HUES64 (cell line): ENCODE measurements around the gene UNK.
A peak's percentile ranks its signal among the peaks of the same experiment; 100 is the strongest.

Source experiments
- H3K27ac ChIP-seq: 2 replicates; pipeline ENCODE4 v1.7.0; 2013; ENCODE audit warnings: low read depth, low read length, inconsistent platforms
- H3K27me3 ChIP-seq: 2 replicates; pipeline ENCODE4 v1.6.1; 2013; ENCODE audit warnings: mild to moderate bottlenecking, low read length; ENCODE audit not compliant: insufficient read depth
- H3K36me3 ChIP-seq: 2 replicates; pipeline ENCODE4 v1.6.1; 2013; ENCODE audit warnings: mild to moderate bottlenecking, low read length; ENCODE audit not compliant: insufficient read depth
- H3K4me1 ChIP-seq: 2 replicates; pipeline ENCODE4 v1.6.1; 2013; ENCODE audit warnings: mild to moderate bottlenecking, low read length, moderate library complexity; ENCODE audit not compliant: insufficient read depth
- H3K4me3 ChIP-seq: 2 replicates; pipeline ENCODE4 v1.5.1; 2013; ENCODE audit warnings: mild to moderate bottlenecking, low read length, moderate library complexity
- H3K9ac ChIP-seq: 2 replicates; pipeline ENCODE4 v1.6.1; 2013; ENCODE audit warnings: mild to moderate bottlenecking, low read depth, low read length
- H3K9me3 ChIP-seq: 2 replicates; pipeline ENCODE4 v1.6.1; 2013; ENCODE audit warnings: low read depth, low read length; ENCODE audit not compliant: insufficient read depth
- WGBS: fragments of 150-250, 120-280 bp; methylation state at CpG from one replicate; pipeline ENCODE4 v1.1.7; 2013; ENCODE audit warnings: missing lambda C conversion rate; 5-methylcytosine and 5-hydroxymethylcytosine counted together

The UNK gene

DNA sequence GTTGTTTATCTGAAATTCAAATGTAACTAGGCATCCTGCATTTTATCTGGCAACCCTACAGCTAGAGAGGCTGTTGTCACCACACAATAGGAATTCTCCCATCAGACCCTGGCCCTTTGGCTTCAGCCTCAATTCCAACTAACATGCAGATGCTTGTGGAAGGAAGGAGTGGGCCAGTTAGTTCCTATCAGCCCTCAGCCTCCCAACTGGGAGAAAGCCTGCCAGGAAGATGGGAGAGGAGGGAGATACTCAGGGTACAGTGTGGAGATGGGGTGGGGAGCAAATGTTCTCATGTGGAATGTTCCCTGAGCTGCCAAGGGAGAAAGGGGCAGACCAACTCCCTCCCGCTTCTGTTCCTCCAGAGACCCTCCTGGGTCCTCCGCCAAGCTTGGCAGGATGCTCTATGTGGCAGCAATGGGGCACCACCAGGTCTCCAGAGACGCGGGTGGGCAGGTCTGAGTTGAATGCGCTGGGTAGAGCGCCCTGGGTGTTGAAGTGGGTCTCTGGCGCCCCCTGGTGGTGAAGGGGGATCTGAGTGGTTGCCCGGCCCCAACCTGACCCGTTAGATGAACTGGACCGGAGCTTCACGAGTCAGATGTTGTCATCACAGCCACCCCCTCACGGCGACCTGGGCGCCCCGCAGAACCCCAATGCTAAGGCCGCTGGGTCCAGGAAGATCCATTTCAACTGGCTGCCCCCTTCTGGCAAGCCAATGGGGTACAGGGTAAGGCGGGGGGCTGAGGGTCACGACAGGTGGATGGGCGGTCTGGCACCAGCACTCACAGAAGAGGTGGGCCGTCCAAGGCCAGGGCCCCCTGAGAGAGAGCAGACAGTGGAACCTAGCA, 34.8 kb upstream of the UNK start:
- 23% methylated on average over 20 of the region's 20 CpGs for WGBS
- Histone ChIP-seq H3K4me3 (no peak overlapping the region), H3K9ac (no peak overlapping the region)

DNA sequence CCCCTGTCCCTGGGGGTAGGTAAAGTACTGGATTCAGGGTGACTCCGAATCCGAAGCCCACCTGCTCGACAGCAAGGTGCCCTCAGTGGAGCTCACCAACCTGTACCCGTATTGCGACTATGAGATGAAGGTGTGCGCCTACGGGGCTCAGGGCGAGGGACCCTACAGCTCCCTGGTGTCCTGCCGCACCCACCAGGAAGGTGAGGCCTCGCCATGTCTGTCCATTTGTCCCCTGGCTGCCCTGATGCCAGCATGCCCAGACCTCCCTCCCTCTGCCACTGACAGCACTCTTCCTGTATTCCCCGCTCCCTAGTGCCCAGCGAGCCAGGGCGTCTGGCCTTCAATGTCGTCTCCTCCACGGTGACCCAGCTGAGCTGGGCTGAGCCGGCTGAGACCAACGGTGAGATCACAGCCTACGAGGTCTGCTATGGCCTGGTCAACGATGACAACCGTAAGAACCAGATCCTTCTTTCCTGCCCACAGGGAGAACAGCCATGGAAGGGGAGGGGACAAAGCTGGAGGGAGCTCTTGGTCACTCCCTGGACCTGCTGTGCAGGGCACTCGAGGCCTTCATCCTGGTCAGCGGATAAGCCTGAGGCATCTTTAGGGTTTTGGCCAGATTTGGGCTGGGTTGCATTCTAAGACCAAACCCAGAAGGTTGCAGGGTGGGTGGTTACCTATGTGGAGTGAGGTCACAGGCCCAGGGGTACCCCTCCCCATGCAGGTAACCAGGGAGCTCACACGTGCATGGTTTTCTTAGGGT, 33.8 kb upstream of the UNK start:
- H3K9ac ChIP-seq, result no peak overlapping the region
- H3K9me3 ChIP-seq, result no peaks in the 10 kb centered on the region
- no peaks in the 10 kb centered on the region; the same call in 1 of the 2 replicates for H3K4me1 ChIP-seq
- no peaks in the 10 kb centered on the region for H3K36me3 ChIP-seq
- 0 out of 2 replicates have a peak, but pooled peaks cover 2% of the 10 kb centered on the region for H3K27me3 ChIP-seq
- H3K4me3 ChIP-seq, result no peak overlapping the region
- 86% methylated on average over 23 of the region's 23 CpGs for WGBS
- H3K27ac ChIP-seq, result no peak overlapping the region

More for the DNA sequence above, 34.8 kb upstream of the UNK start:
- Histone ChIP-seq H3K4me1 (no peaks in the 10 kb centered on the region; the same call in 1 of the 2 replicates), H3K27ac (no peak overlapping the region), H3K36me3 (no peaks in the 10 kb centered on the region), H3K27me3 (0 out of 2 replicates have a peak, but pooled peaks cover 2% of the 10 kb centered on the region), H3K9me3 (no peaks in the 10 kb centered on the region)

DNA sequence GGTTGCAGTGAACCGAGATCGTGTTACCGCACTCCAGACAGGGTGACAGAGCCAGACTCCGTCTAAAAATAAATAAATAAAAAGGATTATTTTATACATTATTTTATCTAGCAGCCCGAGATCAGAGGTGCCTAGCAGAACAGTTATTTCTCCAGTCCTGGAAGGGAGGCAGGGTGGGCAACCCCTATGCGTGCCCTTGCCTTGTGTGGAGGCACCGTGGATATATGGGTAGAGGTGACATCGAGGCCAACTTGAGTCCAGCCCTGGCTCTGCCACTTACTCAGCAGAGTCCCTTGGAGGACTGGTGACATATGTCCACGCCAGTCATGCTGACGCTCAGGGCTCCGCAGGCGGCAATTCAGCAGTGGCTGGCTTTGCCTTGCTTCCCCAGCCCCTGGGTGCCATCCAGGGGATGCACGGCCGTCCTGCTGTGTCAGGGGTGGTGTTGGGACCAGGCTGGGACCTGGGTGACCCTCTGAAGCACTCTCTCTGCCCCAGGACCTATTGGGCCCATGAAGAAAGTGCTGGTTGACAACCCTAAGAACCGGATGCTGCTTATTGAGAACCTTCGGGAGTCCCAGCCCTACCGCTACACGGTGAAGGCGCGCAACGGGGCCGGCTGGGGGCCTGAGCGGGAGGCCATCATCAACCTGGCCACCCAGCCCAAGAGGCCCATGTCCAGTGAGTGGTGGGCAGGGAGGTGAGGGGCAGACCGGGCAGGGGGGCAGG, 32.8 kb upstream of the UNK start:
- Histone ChIP-seq H3K9me3 (no peaks in the 10 kb centered on the region), H3K9ac (no peak overlapping the region), H3K27me3 (0 out of 2 replicates have a peak, but pooled peaks cover 2% of the 10 kb centered on the region), H3K4me3 (no peak overlapping the region), H3K4me1 (no peaks in the 10 kb centered on the region; the same call in 1 of the 2 replicates), H3K27ac (no peak overlapping the region), H3K36me3 (no peaks in the 10 kb centered on the region)
- 85% methylated on average over 22 of the region's 24 CpGs for WGBS

DNA sequence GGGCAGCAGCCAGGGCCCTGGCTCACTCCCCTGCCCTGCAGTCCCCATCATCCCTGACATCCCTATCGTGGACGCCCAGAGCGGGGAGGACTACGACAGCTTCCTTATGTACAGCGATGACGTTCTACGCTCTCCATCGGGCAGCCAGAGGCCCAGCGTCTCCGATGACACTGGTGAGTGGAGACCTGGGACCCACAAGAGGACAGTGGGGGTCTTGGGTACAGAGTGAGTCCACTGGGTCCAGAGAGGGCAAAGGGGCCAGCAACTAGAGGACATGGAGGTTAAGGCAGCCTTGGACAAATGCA, 32.2 kb upstream of the UNK start:
- H3K27me3 ChIP-seq, result 0 out of 2 replicates have a peak, but pooled peaks cover 2% of the 10 kb centered on the region
- H3K9me3 ChIP-seq, result no peaks in the 10 kb centered on the region
- no peak overlapping the region for H3K27ac ChIP-seq
- no peaks in the 10 kb centered on the region for H3K36me3 ChIP-seq
- no peak overlapping the region for H3K4me3 ChIP-seq
- no peaks in the 10 kb centered on the region; the same call in 1 of the 2 replicates for H3K4me1 ChIP-seq
- WGBS, result 94% methylated on average over 10 of the region's 10 CpGs
- H3K9ac ChIP-seq, result no peak overlapping the region

DNA sequence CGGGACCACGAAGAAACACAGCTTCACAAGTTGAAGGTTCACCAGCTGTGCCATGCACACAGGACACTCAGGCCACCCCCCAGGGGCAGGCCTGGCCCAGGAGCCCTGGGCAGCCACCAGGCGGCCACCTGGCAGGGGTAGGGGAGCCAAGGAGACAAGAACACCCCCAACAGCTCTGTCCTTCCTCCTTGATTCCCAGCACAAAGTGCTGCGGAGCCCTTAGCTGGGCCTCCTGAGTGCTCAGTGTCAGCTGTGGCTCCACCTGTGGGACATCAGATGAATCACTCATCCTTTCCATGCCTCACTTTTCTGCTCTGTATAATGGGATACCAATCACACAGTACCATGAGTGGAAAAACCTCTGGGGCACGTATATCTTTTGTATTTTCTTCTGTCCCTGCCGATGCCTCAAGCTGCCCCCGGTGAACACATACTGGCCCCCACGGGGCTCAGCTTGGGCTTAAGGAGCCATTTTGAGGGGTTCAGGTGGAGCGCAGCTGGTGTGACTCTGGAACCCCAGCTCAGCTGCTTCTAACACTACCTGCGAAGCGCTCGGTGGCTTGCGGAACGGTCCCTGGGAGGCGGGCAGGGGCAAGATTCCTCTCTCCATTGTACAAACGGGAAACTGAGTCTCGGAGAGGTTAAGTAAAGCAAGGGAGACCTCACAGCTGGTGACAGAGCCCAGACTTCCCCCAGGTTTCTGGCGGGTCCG, 31.6 kb upstream of the UNK start:
- Histone ChIP-seq H3K4me1 (no peaks in the 10 kb centered on the region; the same call in 1 of the 2 replicates), H3K4me3 (peak overlapping the region; percentile 47), H3K27me3 (0 out of 2 replicates have a peak, but pooled peaks cover 2% of the 10 kb centered on the region), H3K36me3 (no peaks in the 10 kb centered on the region), H3K27ac (no peak overlapping the region), H3K9me3 (no peaks in the 10 kb centered on the region), H3K9ac (peak overlapping the region; percentile 59; the same call in 1 of the 2 replicates)
- 80% methylated on average over 19 of the region's 19 CpGs for WGBS

DNA sequence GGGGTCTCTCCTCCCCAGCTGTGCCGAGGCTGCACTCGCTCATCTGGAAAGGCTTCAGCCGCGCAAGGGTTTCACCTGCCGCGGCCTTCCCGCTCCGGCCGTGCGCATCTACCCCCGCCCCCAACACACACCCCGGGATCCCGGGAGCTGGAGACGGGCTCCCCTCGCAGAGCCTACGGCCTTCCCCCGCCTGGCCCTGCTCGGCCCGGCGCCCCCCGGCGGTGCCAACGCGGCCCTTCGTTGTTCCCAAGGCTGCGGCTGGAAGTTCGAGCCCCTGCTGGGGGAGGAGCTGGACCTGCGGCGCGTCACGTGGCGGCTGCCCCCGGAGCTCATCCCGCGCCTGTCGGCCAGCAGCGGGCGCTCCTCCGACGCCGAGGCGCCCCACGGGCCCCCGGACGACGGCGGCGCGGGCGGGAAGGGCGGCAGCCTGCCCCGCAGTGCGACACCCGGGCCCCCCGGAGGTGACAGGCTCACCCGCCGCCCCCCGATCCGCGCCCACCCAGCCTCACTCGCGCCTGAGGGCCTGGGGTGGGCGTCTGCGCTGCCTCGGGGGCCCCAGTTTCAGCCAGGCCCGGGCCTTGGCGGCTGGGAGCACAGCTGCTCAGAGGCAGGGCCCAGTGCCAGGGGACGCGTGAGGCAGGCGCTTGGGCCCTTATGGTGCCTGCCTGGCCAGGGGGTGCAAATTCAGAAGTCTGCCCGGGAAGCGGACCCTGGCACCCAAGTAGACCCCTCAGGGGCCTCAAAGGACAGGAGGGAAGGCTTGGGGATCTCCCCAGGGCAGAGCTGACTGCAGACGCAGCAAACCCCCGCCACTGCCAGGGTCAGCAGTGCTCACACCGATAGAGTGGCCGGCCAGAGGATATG, 30.9 kb upstream of the UNK start:
- Histone ChIP-seq H3K9me3 (no peaks in the 10 kb centered on the region), H3K27me3 (0 out of 2 replicates have a peak, but pooled peaks cover 2% of the 10 kb centered on the region), H3K27ac (no peak overlapping the region), H3K4me1 (no peaks in the 10 kb centered on the region; the same call in 1 of the 2 replicates), H3K9ac (peak overlapping the region; percentile 59; the same call in 1 of the 2 replicates), H3K36me3 (no peaks in the 10 kb centered on the region), H3K4me3 (peak overlapping the region; percentile 47)
- 14% methylated on average over 76 of the region's 76 CpGs for WGBS

DNA sequence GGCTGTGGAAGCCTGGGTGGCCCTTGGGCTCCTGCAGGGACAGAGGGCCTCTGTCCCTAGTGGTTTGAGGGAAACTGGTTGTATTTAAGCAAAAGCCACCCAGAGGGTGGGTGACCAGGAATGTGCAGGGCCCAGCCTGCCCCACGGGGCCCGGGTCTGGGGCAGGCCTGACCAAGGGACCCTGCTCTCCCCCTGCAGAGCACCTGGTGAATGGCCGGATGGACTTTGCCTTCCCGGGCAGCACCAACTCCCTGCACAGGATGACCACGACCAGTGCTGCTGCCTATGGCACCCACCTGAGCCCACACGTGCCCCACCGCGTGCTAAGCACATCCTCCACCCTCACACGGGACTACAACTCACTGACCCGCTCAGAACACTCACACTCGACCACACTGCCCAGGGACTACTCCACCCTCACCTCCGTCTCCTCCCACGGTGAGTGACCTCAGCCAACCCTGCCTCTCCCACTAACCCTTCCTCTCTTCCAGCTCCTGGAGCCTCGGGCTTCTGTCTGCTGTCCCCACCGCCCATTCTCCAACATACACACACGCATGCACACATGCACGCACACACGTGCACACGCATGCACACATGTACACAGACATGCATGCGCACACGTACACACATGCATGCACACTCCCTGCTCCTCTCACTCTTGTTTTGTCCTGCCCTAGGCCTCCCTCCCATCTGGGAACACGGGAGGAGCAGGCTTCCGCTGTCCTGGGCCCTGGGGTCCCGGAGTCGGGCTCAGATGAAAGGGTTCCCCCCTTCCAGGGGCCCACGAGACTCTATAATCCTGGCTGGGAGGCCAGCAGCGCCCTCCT, 30.0 kb upstream of the UNK start:
- Histone ChIP-seq H3K9ac (peak overlapping the region; percentile 55; the same call in 1 of the 2 replicates), H3K4me3 (no peak overlapping the region), H3K27ac (no peak overlapping the region), H3K9me3 (no peaks in the 10 kb centered on the region), H3K36me3 (no peaks in the 10 kb centered on the region), H3K4me1 (no peaks in the 10 kb centered on the region; the same call in 1 of the 2 replicates), H3K27me3 (0 out of 2 replicates have a peak, but pooled peaks cover 2% of the 10 kb centered on the region)
- WGBS, result 86% methylated on average over 27 of the region's 27 CpGs

DNA sequence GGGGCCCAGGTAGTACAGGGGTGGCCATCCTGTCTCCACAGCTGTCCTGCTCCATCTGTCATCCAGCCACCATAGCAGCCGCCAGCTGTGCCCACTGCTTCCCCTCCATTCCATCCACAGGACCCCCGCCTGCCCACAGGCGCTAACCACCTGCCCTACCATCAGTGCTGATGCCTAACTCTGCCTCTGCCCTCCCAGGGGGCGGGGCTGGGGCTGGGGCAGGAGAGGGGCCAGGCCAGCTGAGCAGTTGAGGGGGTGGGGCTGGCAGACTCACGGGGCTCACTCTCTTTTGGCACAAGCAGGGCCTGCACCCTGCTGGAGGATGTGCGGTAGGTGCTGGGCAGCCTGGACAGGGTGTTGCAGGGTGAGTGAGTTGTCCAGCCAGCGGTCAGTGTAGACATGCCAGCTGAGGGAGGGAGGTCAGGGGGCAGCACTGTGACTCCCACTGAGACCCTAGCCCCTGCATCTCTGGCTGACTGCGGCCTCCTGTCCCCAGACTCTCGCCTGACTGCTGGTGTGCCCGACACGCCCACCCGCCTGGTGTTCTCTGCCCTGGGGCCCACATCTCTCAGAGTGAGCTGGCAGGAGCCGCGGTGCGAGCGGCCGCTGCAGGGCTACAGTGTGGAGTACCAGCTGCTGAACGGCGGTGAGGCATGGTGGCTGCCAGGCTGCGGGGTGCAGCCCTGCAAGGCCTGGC, 29.3 kb upstream of the UNK start:
- H3K4me3 ChIP-seq, result no peak overlapping the region
- no peak overlapping the region for H3K27ac ChIP-seq
- H3K9ac ChIP-seq, result no peak overlapping the region
- H3K27me3 ChIP-seq, result 0 out of 2 replicates have a peak, but pooled peaks cover 2% of the 10 kb centered on the region
- no peaks in the 10 kb centered on the region for H3K36me3 ChIP-seq
- WGBS, result 90% methylated on average over 20 of the region's 20 CpGs
- no peaks in the 10 kb centered on the region for H3K9me3 ChIP-seq
- H3K4me1 ChIP-seq, result no peaks in the 10 kb centered on the region; the same call in 1 of the 2 replicates

DNA sequence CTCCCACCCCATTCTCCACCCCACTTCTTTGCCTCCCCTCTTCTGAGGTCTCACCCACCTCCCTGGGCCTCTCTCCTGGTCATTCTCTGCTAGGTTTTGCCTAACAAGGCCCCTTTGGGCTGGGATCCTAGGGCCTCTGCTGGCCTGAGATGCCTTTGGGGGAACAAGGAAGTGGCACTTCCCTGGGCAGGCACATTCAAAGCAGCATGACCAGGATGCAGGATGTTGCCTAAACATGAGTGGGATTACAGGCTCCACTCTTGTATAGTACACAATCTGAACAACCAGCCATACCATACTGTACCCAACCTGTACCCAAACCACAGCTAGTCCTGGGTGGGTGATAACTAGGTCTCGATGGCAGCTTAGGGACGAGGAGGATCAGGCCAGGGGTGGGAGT, 28.6 kb upstream of the UNK start:
- Histone ChIP-seq H3K4me3 (no peak overlapping the region), H3K4me1 (no peaks in the 10 kb centered on the region; the same call in 1 of the 2 replicates), H3K27ac (no peak overlapping the region), H3K27me3 (0 out of 2 replicates have a peak, but pooled peaks cover 2% of the 10 kb centered on the region), H3K9me3 (no peaks in the 10 kb centered on the region), H3K36me3 (no peaks in the 10 kb centered on the region), H3K9ac (no peak overlapping the region)
- WGBS, result 97% methylated on average over 2 of the region's 2 CpGs
